ENCODE data around the gene ELN.
"Not testable (repeated sequence)": the region's sequence is repeated elsewhere in the genome, so short reads cannot be mapped to it uniquely, and the experiment has no call there.

ELN gene

GRCh38 chr7:73995330-73995729 lies 32.6 kb upstream of the ELN start:
- Mint-ChIP-seq H3K27me3 (peaks cover 3% of the 10 kb centered on the region), H3K36me3 (no peaks in the 10 kb centered on the region)

GRCh38 chr7:73995821-73996511 lies 32.0 kb upstream of the ELN start:
- Mint-ChIP-seq H3K27ac (no peak overlapping the region), H3K36me3 (no peaks in the 10 kb centered on the region), H3K27me3 (peaks cover 3% of the 10 kb centered on the region), H3K4me1 (no peaks in the 10 kb centered on the region), H3K4me3 (no peak overlapping the region), H3K9me3 (peaks cover 5% of the 10 kb centered on the region)

More at GRCh38 chr7:73995330-73995729, 32.6 kb upstream of the ELN start:
- peaks cover 5% of the 10 kb centered on the region for H3K9me3 Mint-ChIP-seq
- H3K27ac Mint-ChIP-seq = no peak overlapping the region
- H3K4me3 Mint-ChIP-seq = no peak overlapping the region
- H3K4me1 Mint-ChIP-seq = no peaks in the 10 kb centered on the region

DNA sequence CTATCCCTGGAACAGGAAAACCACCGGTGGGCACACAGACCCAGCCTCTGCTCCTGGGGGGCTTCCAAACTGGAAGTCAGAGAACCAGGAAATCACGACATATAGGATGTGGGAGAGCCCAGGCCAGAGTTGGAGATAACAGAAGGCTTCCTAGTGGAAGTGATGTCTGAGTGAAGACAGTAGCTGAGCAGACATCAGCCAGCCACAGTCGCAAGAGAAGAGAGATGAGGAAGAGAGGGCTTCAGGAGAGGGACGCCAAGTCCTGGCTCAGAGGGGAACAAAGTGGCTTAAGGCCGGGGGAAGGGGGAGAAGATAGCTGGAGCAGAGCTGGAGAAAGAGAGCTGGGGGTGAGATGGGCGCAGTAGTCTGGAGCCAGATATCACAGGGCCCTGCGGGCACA lies 30.9 kb upstream of the ELN start:
- Mint-ChIP-seq H3K27ac (no peak overlapping the region), H3K4me3 (no peak overlapping the region), H3K9me3 (peaks cover 5% of the 10 kb centered on the region), H3K36me3 (no peaks in the 10 kb centered on the region), H3K4me1 (no peaks in the 10 kb centered on the region), H3K27me3 (peaks cover 3% of the 10 kb centered on the region)

DNA sequence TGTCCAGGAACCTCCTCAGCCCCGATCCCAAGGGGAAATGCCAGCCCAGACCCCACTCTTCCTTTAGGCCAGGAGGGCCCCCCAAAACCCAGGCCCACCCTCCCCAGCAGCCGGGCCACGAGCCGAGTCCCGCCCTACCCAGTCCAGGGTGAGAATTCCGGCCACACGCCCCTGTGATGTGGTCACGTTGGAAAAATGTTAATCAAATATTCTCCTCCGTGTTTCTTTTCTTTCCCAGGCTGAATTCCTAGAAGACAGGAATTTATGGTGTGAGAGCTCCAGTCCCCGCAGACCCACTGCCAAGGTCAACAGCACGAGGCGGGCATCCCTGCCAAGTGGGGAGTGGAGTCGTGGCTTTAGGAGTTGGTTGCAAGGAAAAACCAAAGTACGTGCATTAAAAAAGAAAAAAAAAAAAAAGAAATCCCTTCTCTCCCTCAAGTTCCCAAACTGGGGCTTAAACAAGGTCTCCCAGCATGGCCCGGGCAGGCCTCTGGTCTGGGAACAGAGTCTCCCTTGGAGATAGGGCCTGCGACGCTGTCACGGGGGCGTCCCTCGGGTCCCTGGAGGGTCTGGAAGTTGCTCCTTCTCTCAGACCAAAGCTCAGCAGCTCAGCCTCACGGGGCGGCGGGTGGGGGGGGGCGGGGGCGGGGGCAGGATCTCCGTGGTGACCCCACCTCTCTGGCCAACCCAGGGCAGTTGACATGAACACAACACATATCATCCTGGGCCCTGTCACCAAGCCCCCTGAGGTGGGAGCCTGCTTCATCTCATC lies 28.1 kb upstream of the ELN start:
- Mint-ChIP-seq H3K4me1 (peaks cover 4% of the 10 kb centered on the region), H3K4me3 (no peak overlapping the region), H3K27ac (no peak overlapping the region), H3K27me3 (peaks cover 3% of the 10 kb centered on the region), H3K36me3 (no peaks in the 10 kb centered on the region), H3K9me3 (peaks cover 2% of the 10 kb centered on the region)

DNA sequence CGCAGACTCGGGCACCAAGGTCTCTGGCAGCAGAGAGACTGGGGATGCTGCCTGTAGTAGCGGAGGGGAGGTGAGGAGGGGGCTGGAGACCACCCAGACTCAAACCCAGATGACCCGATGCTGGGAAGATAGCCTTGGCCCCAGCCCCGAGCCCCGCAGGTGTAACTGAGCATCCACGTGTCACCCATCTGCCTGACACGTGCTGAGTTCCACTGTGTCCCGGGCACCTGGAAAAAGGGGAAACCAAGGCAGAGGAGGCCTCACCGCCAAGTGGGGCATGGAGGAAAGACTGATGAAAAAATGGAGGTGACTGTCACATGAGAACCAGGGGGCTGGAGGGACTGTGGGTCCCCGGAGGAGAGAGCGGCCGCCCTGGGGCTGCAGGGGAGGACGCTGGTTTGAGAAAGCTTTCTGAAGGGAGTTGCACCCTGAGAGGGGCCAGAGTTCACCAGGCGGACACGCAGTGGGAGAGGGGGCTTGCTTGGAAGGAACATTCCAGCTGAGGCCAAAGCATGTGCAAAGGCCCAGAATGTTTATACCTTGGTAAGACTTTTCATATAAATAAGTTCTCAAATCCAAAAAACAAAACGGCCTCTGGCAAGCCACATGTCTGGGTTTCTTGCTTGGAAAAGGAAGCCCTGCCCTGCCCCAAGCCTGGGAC lies 27.4 kb upstream of the ELN start:
- no peak overlapping the region for H3K27ac Mint-ChIP-seq
- peaks cover 3% of the 10 kb centered on the region for H3K27me3 Mint-ChIP-seq
- no peaks in the 10 kb centered on the region for H3K9me3 Mint-ChIP-seq
- peaks cover 4% of the 10 kb centered on the region for H3K4me1 Mint-ChIP-seq
- H3K4me3 Mint-ChIP-seq = no peak overlapping the region
- H3K36me3 Mint-ChIP-seq = no peaks in the 10 kb centered on the region

- peaks cover 3% of the 10 kb centered on the region for H3K27me3 Mint-ChIP-seq
- no peak overlapping the region for H3K4me3 Mint-ChIP-seq
- H3K36me3 Mint-ChIP-seq = no peaks in the 10 kb centered on the region
- peaks cover 4% of the 10 kb centered on the region for H3K4me1 Mint-ChIP-seq
- H3K27ac Mint-ChIP-seq = no peak overlapping the region
- H3K9me3 Mint-ChIP-seq = no peaks in the 10 kb centered on the region
These were observed 26.9 kb upstream of the ELN start for GRCh38 chr7:74001150-74001494.

- no peaks in the 10 kb centered on the region for H3K9me3 Mint-ChIP-seq
- peaks cover 1% of the 10 kb centered on the region for H3K27me3 Mint-ChIP-seq
- H3K4me1 Mint-ChIP-seq = peaks cover 4% of the 10 kb centered on the region
- no peak overlapping the region for H3K27ac Mint-ChIP-seq
- no peaks in the 10 kb centered on the region for H3K36me3 Mint-ChIP-seq
- H3K4me3 Mint-ChIP-seq = no peak overlapping the region
These were observed 25.4 kb upstream of the ELN start for GRCh38 chr7:74002474-74003017.

GRCh38 chr7:74003621-74004020 lies 24.4 kb upstream of the ELN start:
- H3K27ac Mint-ChIP-seq = no peak overlapping the region
- no peaks in the 10 kb centered on the region for H3K9me3 Mint-ChIP-seq
- no peak overlapping the region for H3K4me3 Mint-ChIP-seq
- peaks cover 1% of the 10 kb centered on the region for H3K27me3 Mint-ChIP-seq
- H3K4me1 Mint-ChIP-seq = peaks cover 4% of the 10 kb centered on the region
- H3K36me3 Mint-ChIP-seq = no peaks in the 10 kb centered on the region

DNA sequence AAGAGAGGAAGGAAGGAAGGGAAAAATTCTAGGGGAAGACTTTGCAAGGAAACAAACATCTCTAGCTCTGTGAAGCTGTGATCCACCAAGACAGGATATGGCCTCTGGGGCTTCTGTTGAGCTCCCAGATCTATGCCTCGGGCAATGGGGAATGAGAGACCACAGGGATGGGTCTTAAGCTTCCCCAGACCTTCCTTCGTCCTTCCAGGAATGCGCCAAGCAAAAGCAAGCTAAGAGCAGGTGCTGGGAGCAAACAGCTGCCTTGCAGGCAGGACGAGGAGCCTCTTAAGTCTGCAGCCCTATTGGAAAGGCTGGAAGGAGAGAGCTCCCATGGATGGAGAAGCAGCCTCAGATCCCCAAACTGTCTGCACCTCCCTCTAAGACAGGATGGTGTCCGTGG lies 21.9 kb upstream of the ELN start:
- H3K27ac Mint-ChIP-seq = no peak overlapping the region
- H3K9me3 Mint-ChIP-seq = no peaks in the 10 kb centered on the region
- peaks cover 4% of the 10 kb centered on the region for H3K4me1 Mint-ChIP-seq
- no peaks in the 10 kb centered on the region for H3K36me3 Mint-ChIP-seq
- no peak overlapping the region for H3K4me3 Mint-ChIP-seq
- H3K27me3 Mint-ChIP-seq = peaks cover 1% of the 10 kb centered on the region

DNA sequence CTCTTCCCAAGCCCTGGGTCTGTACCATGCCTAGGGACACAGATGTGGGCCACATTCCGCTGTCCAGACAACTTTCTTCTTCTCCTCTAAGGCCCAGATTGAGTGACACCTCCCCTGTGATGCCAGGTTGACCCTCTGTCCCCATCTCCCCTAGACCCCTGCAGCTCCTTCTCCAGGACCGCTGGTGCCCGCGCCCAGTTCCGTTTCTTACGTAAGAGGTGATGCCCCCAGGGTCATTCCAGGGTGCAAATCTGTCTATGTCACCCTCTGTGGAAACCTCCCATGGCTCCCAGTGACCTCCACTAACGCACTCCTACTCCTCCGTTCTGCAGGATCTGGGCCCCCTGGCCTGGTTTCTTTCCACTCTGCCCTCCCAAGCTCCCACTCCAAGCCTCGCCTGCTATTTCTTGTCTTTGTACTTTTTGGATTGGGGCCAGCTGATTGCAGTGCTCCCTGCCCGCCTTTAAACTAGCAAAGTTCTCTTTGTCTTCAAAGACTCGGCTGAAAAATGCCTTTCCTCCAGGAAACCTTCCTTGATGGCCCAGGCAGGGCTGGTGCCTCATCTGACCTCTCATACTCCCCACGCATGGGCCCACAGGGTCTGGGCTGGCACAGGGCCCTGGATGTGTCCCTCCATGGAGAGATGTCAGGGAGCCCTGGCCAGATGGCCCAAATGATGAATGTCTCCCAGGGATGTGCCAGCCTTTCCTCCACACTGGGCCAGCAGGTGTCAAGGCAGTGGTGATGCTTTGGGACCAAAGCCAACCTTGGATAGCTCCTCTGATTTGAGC lies 21.3 kb upstream of the ELN start:
- H3K9me3 Mint-ChIP-seq = no peaks in the 10 kb centered on the region
- no peak overlapping the region for H3K27ac Mint-ChIP-seq
- peaks cover 1% of the 10 kb centered on the region for H3K27me3 Mint-ChIP-seq
- H3K4me3 Mint-ChIP-seq = no peak overlapping the region
- H3K36me3 Mint-ChIP-seq = no peaks in the 10 kb centered on the region
- H3K4me1 Mint-ChIP-seq = peaks cover 4% of the 10 kb centered on the region

GRCh38 chr7:74007242-74007567 lies 20.8 kb upstream of the ELN start:
- peaks cover 1% of the 10 kb centered on the region for H3K27me3 Mint-ChIP-seq
- no peak overlapping the region for H3K27ac Mint-ChIP-seq
- H3K4me1 Mint-ChIP-seq = peaks cover 4% of the 10 kb centered on the region
- no peaks in the 10 kb centered on the region for H3K36me3 Mint-ChIP-seq
- no peaks in the 10 kb centered on the region for H3K9me3 Mint-ChIP-seq
- H3K4me3 Mint-ChIP-seq = no peak overlapping the region

- Mint-ChIP-seq H3K9me3 (no peaks in the 10 kb centered on the region), H3K27me3 (no peaks in the 10 kb centered on the region), H3K27ac (no peak overlapping the region), H3K36me3 (no peaks in the 10 kb centered on the region), H3K4me3 (no peak overlapping the region), H3K4me1 (no peaks in the 10 kb centered on the region)
These were observed 19.3 kb upstream of the ELN start for GRCh38 chr7:74008687-74009086.

- Mint-ChIP-seq H3K4me1 (no peaks in the 10 kb centered on the region), H3K27me3 (no peaks in the 10 kb centered on the region), H3K4me3 (no peak overlapping the region), H3K36me3 (no peaks in the 10 kb centered on the region), H3K9me3 (no peaks in the 10 kb centered on the region), H3K27ac (no peak overlapping the region)
These were observed 18.3 kb upstream of the ELN start for GRCh38 chr7:74009719-74010118.

GRCh38 chr7:74010407-74010806 lies 17.6 kb upstream of the ELN start:
- H3K27me3 Mint-ChIP-seq = no peaks in the 10 kb centered on the region
- H3K27ac Mint-ChIP-seq = no peak overlapping the region
- no peaks in the 10 kb centered on the region for H3K9me3 Mint-ChIP-seq
- H3K4me3 Mint-ChIP-seq = no peak overlapping the region
- no peaks in the 10 kb centered on the region for H3K36me3 Mint-ChIP-seq
- no peaks in the 10 kb centered on the region for H3K4me1 Mint-ChIP-seq

DNA sequence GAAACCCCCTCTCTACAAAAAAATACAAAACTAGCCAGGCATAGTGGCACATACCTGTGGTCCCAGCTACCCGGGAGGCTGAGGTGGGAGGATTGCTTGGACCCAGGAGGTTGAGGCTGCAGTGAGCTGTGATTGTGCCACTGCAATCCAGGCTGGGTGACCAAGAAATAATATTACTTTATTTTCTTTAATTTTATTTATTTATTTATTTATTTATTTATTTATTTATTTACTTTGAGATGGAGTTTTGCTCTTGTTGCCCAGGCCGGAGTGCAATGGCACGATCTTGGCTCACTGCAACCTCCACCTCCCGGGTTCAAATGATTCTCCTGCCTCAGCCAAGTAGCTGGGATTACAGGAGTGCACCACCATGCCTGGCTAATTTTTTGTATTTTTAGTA lies 16.6 kb upstream of the ELN start:
- not testable (repeated sequence) for H3K4me1 Mint-ChIP-seq, H3K27me3 Mint-ChIP-seq, H3K36me3 Mint-ChIP-seq, H3K9me3 Mint-ChIP-seq, H3K27ac Mint-ChIP-seq, H3K4me3 Mint-ChIP-seq
